NCI-H1048 (cell line): ENCODE measurements around the gene PHF21A.

ENCODE experiments used
- DNase-seq: peaks from one replicate; lab custom pipeline; 2025; lab: John Stamatoyannopoulos, UW

PHF21A gene

DNA sequence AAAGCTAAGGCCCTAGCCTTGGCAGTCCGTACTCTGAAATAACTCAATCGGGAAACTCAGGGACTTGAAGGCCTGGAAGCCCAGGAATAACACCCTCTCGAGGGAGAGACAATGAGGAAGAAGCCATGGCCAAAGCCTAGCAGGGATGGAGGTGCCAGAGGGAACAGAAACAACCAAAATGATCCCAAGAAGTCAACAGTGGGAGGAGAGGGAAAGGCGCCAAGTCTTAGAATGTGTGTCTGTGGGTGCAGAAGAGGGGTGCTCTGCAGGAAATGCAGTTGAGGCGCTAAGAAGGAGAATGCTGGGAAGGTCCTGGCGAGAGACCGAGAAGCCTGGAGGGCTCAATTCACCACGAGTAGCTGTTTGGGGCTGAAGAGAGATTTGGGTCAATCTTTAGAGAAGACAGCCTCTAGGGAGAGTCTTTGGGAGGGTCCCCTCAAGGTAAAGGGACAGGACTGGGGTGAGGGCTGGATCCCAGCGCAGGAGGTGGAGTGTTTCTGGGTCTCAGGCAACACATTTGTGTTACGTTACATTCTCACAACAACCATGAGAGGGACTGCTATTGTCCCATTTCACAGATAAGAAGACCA, 236.6 kb downstream of the PHF21A start:
- no peak for DNase-seq
